ENCODE measurements around the gene INVS.

INVS gene

GRCh38 chr9:100281066-100281465 lies 182.0 kb downstream of the INVS start:
- ChIA-PET POLR2A (no interaction called here), CTCF (no interaction called here)
- Histone ChIP-seq H3K36me3 (ENCODE audit: control insufficient read depth in 4 of 4, insufficient read depth in 4 of 4, low read length in 3 of 4) (peaks cover 11 to 49% (median 33%) of the 10 kb centered on the region in 4 experiments), H3K27ac (ENCODE audit: insufficient read depth in 1 of 2, low read depth in 1 of 2, low read length in 2 of 2, poor library complexity in 1 of 2, severe bottlenecking in 2 of 2) (no peak overlapping the region), H3K4me1 (ENCODE audit: control extremely low read depth in 1 of 4, control insufficient read depth in 4 of 4, insufficient read depth in 4 of 4, low read length in 3 of 4) (no peaks in the 10 kb centered on the region), H3K9me3 (ENCODE audit: control extremely low read depth in 1 of 5, control insufficient read depth in 4 of 5, insufficient read depth in 2 of 5, low read depth in 1 of 5, low read length in 4 of 5) (peaks cover 1 to 25% (median 11%) of the 10 kb centered on the region in 5 experiments), H3K4me3 (ENCODE audit: control insufficient read depth in 1 of 7, extremely low read depth in 1 of 7, insufficient read depth in 4 of 7, low read depth in 2 of 7, low read length in 6 of 7) (no peak overlapping the region), H3K27me3 (replicated peaks in 2 of 5; ENCODE audit: control insufficient read depth in 4 of 5, insufficient read depth in 5 of 5, low read length in 4 of 5) (no peaks in the 10 kb centered on the region)
- WGBS (ENCODE audit: insufficient coverage) = 100% methylated on average over 1 of the region's 2 CpGs
- DNase-seq = no peak

GRCh38 chr9:100281676-100282387 lies 182.8 kb downstream of the INVS start:
- 90% methylated on average over 5 of the region's 7 CpGs for WGBS (ENCODE audit: insufficient coverage)
- no peak overlapping the region for H3K4me3 ChIP-seq (ENCODE audit: control insufficient read depth in 1 of 7, extremely low read depth in 1 of 7, insufficient read depth in 4 of 7, low read depth in 2 of 7, low read length in 6 of 7)
- CTCF ChIA-PET = interaction anchor here (0.7 to 1.4 kb wide), 3 partner anchors 11 to 1111 kb away, joined by 3 read pairs; no protein-coding TSS in a partner anchor
- H3K36me3 ChIP-seq (ENCODE audit: control insufficient read depth in 4 of 4, insufficient read depth in 4 of 4, low read length in 3 of 4) = peaks cover 13 to 49% (median 38%) of the 10 kb centered on the region in 4 experiments
- no peak overlapping the region for H3K27ac ChIP-seq (ENCODE audit: insufficient read depth in 1 of 2, low read depth in 1 of 2, low read length in 2 of 2, poor library complexity in 1 of 2, severe bottlenecking in 2 of 2)
- peaks cover 4 to 32% (median 11%) of the 10 kb centered on the region in 5 experiments for H3K9me3 ChIP-seq (ENCODE audit: control extremely low read depth in 1 of 5, control insufficient read depth in 4 of 5, insufficient read depth in 2 of 5, low read depth in 1 of 5, low read length in 4 of 5)
- DNase-seq = no peak
- H3K4me1 ChIP-seq (ENCODE audit: control extremely low read depth in 1 of 4, control insufficient read depth in 4 of 4, insufficient read depth in 4 of 4, low read length in 3 of 4) = no peaks in the 10 kb centered on the region
- no peaks in the 10 kb centered on the region for H3K27me3 ChIP-seq (replicated peaks in 2 of 5; ENCODE audit: control insufficient read depth in 4 of 5, insufficient read depth in 5 of 5, low read length in 4 of 5)
- POLR2A ChIA-PET = no interaction called here

GRCh38 chr9:100282388-100282719 lies 183.3 kb downstream of the INVS start:
- DNase-seq = no peak
- H3K27me3 ChIP-seq (replicated peaks in 2 of 5; ENCODE audit: control insufficient read depth in 4 of 5, insufficient read depth in 5 of 5, low read length in 4 of 5) = no peaks in the 10 kb centered on the region
- ChIA-PET POLR2A (no interaction called here), CTCF (interaction anchor here (0.7 to 1.4 kb wide), 3 partner anchors 10 to 1111 kb away, joined by 3 read pairs; no protein-coding TSS in a partner anchor)
- WGBS (ENCODE audit: insufficient coverage) = 92% methylated on average over 4 of the region's 4 CpGs
- H3K36me3 ChIP-seq (ENCODE audit: control insufficient read depth in 4 of 4, insufficient read depth in 4 of 4, low read length in 3 of 4) = peaks cover 11 to 52% (median 42%) of the 10 kb centered on the region in 4 experiments
- no peak overlapping the region for H3K27ac ChIP-seq (ENCODE audit: insufficient read depth in 1 of 2, low read depth in 1 of 2, low read length in 2 of 2, poor library complexity in 1 of 2, severe bottlenecking in 2 of 2)
- no peak overlapping the region for H3K4me3 ChIP-seq (ENCODE audit: control insufficient read depth in 1 of 7, extremely low read depth in 1 of 7, insufficient read depth in 4 of 7, low read depth in 2 of 7, low read length in 6 of 7)
- peaks cover 4 to 37% (median 11%) of the 10 kb centered on the region in 5 experiments for H3K9me3 ChIP-seq (ENCODE audit: control extremely low read depth in 1 of 5, control insufficient read depth in 4 of 5, insufficient read depth in 2 of 5, low read depth in 1 of 5, low read length in 4 of 5)
- no peaks in the 10 kb centered on the region for H3K4me1 ChIP-seq (ENCODE audit: control extremely low read depth in 1 of 4, control insufficient read depth in 4 of 4, insufficient read depth in 4 of 4, low read length in 3 of 4)

DNA sequence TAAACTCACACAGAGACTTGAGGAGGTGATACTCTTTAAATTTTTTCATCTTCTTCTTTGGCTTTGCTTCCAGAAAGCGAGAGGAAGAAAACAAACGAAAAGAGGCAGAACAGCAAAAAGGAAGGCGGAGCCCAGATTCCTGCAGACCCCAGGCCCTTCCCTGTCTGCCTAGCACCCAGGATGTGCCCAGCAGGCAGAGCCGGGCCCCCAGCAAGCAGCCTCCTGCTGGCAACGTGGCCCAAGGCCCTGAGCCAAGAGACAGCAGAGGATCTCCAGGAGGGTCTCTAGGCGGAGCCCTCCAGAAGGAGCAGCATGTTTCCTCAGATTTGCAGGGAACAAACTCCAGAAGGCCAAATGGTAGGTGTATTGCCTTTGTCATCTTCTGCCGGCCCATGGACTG lies 185.2 kb downstream of the INVS start:
- 100% methylated on average over 6 of the region's 7 CpGs for WGBS (ENCODE audit: insufficient coverage)
- ChIA-PET CTCF (no interaction called here), POLR2A (no interaction called here)
- Histone ChIP-seq H3K36me3 (ENCODE audit: control insufficient read depth in 4 of 4, insufficient read depth in 4 of 4, low read length in 3 of 4) (peaks cover 16 to 70% (median 53%) of the 10 kb centered on the region in 4 experiments), H3K9me3 (ENCODE audit: control extremely low read depth in 1 of 5, control insufficient read depth in 4 of 5, insufficient read depth in 2 of 5, low read depth in 1 of 5, low read length in 4 of 5) (peaks cover 4 to 52% (median 20%) of the 10 kb centered on the region in 5 experiments), H3K4me3 (ENCODE audit: control insufficient read depth in 1 of 7, extremely low read depth in 1 of 7, insufficient read depth in 4 of 7, low read depth in 2 of 7, low read length in 6 of 7) (no peak overlapping the region), H3K4me1 (ENCODE audit: control extremely low read depth in 1 of 4, control insufficient read depth in 4 of 4, insufficient read depth in 4 of 4, low read length in 3 of 4) (no peaks in the 10 kb centered on the region), H3K27ac (ENCODE audit: insufficient read depth in 1 of 2, low read depth in 1 of 2, low read length in 2 of 2, poor library complexity in 1 of 2, severe bottlenecking in 2 of 2) (no peak overlapping the region), H3K27me3 (replicated peaks in 2 of 5; ENCODE audit: control insufficient read depth in 4 of 5, insufficient read depth in 5 of 5, low read length in 4 of 5) (no peaks in the 10 kb centered on the region)
- no peak for DNase-seq

- peaks cover 4 to 52% (median 20%) of the 10 kb centered on the region in 5 experiments for H3K9me3 ChIP-seq (ENCODE audit: control extremely low read depth in 1 of 5, control insufficient read depth in 4 of 5, insufficient read depth in 2 of 5, low read depth in 1 of 5, low read length in 4 of 5)
- peak in 2 of 3 donors; percentile 15 to 30 for DNase-seq
- H3K36me3 ChIP-seq (ENCODE audit: control insufficient read depth in 4 of 4, insufficient read depth in 4 of 4, low read length in 3 of 4) = peaks cover 16 to 77% (median 51%) of the 10 kb centered on the region in 4 experiments
- CTCF ChIA-PET = interaction anchor here (1.4 kb wide), 1 partner anchor 258 kb away, joined by 5 read pairs; no protein-coding TSS in a partner anchor
- H3K27ac ChIP-seq (ENCODE audit: insufficient read depth in 1 of 2, low read depth in 1 of 2, low read length in 2 of 2, poor library complexity in 1 of 2, severe bottlenecking in 2 of 2) = no peak overlapping the region
- H3K4me1 ChIP-seq (ENCODE audit: control extremely low read depth in 1 of 4, control insufficient read depth in 4 of 4, insufficient read depth in 4 of 4, low read length in 3 of 4) = no peaks in the 10 kb centered on the region
- POLR2A ChIA-PET = no interaction called here
- no peaks in the 10 kb centered on the region for H3K27me3 ChIP-seq (replicated peaks in 2 of 5; ENCODE audit: control insufficient read depth in 4 of 5, insufficient read depth in 5 of 5, low read length in 4 of 5)
- no peak overlapping the region for H3K4me3 ChIP-seq (ENCODE audit: control insufficient read depth in 1 of 7, extremely low read depth in 1 of 7, insufficient read depth in 4 of 7, low read depth in 2 of 7, low read length in 6 of 7)
Observed at GRCh38 chr9:100285080-100285479, 186.0 kb downstream of the INVS start.

- Histone ChIP-seq H3K36me3 (ENCODE audit: control insufficient read depth in 4 of 4, insufficient read depth in 4 of 4, low read length in 3 of 4) (peaks cover 16 to 79% (median 52%) of the 10 kb centered on the region in 4 experiments), H3K27ac (ENCODE audit: insufficient read depth in 1 of 2, low read depth in 1 of 2, low read length in 2 of 2, poor library complexity in 1 of 2, severe bottlenecking in 2 of 2) (no peak overlapping the region), H3K27me3 (replicated peaks in 2 of 5; ENCODE audit: control insufficient read depth in 4 of 5, insufficient read depth in 5 of 5, low read length in 4 of 5) (no peaks in the 10 kb centered on the region), H3K4me3 (ENCODE audit: control insufficient read depth in 1 of 7, extremely low read depth in 1 of 7, insufficient read depth in 4 of 7, low read depth in 2 of 7, low read length in 6 of 7) (no peak overlapping the region), H3K4me1 (ENCODE audit: control extremely low read depth in 1 of 4, control insufficient read depth in 4 of 4, insufficient read depth in 4 of 4, low read length in 3 of 4) (no peaks in the 10 kb centered on the region), H3K9me3 (ENCODE audit: control extremely low read depth in 1 of 5, control insufficient read depth in 4 of 5, insufficient read depth in 2 of 5, low read depth in 1 of 5, low read length in 4 of 5) (peaks cover 4 to 52% (median 20%) of the 10 kb centered on the region in 5 experiments)
- ChIA-PET POLR2A (no interaction called here), CTCF (interaction anchor here (1.4 kb wide), 1 partner anchor 259 kb away, joined by 5 read pairs; no protein-coding TSS in a partner anchor)
- 98% methylated on average over 6 of the region's 7 CpGs for WGBS (ENCODE audit: insufficient coverage)
- no peak for DNase-seq
Observed at GRCh38 chr9:100285601-100286000, 186.6 kb downstream of the INVS start.

DNA sequence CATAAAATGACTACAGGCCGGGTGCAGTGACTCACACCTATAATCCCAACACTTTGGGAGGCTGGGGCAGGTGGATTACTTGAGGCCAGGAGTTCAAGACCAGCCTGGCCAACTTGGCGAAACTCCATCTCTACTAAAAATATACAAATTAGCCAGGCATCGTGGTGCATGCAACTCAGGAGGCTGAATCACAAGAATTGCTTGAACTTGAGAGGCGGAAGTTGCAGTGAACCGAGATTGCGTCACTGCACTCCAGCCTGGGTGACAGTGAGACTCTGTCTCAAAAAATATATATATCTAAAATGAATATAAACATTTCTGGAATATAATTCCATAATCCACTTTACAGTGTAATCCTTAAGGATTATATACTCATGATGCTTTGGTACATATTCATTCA lies 187.2 kb downstream of the INVS start:
- no peak overlapping the region for H3K4me3 ChIP-seq (ENCODE audit: control insufficient read depth in 1 of 7, extremely low read depth in 1 of 7, insufficient read depth in 4 of 7, low read depth in 2 of 7, low read length in 6 of 7)
- POLR2A ChIA-PET = no interaction called here
- H3K4me1 ChIP-seq (ENCODE audit: control extremely low read depth in 1 of 4, control insufficient read depth in 4 of 4, insufficient read depth in 4 of 4, low read length in 3 of 4) = no peaks in the 10 kb centered on the region
- 100% methylated on average over 1 of the region's 6 CpGs for WGBS (ENCODE audit: insufficient coverage)
- DNase-seq = no peak
- CTCF ChIA-PET = interaction anchor here (1.4 kb wide), 1 partner anchor 259 kb away, joined by 5 read pairs; no protein-coding TSS in a partner anchor
- no peaks in the 10 kb centered on the region for H3K27me3 ChIP-seq (replicated peaks in 2 of 5; ENCODE audit: control insufficient read depth in 4 of 5, insufficient read depth in 5 of 5, low read length in 4 of 5)
- no peak overlapping the region for H3K27ac ChIP-seq (ENCODE audit: insufficient read depth in 1 of 2, low read depth in 1 of 2, low read length in 2 of 2, poor library complexity in 1 of 2, severe bottlenecking in 2 of 2)
- peaks cover 4 to 52% (median 20%) of the 10 kb centered on the region in 5 experiments for H3K9me3 ChIP-seq (ENCODE audit: control extremely low read depth in 1 of 5, control insufficient read depth in 4 of 5, insufficient read depth in 2 of 5, low read depth in 1 of 5, low read length in 4 of 5)
- H3K36me3 ChIP-seq (ENCODE audit: control insufficient read depth in 4 of 4, insufficient read depth in 4 of 4, low read length in 3 of 4) = peaks cover 16 to 79% (median 54%) of the 10 kb centered on the region in 4 experiments

All from common myeloid progenitor, CD34-positive (primary cell).